IMR-90 (cell line): ENCODE measurements around the gene TP53I11. TPM values are rescaled to one million over a fixed set of nuclear protein-coding genes. Genes with fewer than 3 reads are reported as not detected.
A peak's percentile ranks its signal among the peaks of the same experiment; 100 is the strongest.

Experiments used
- ATAC-seq: fragments of 200-7000 bp; cut with Tn5 transposase; 2 replicates; pipeline ENCODE4 v1.9.1; 2020; ENCODE audit warnings: low read depth, mild to moderate bottlenecking, moderate library complexity
- BruUV-seq: library from RNA; stranded (reverse); fragments of 400-500 nt; replicated peaks from 2 replicates; lab custom pipeline; 2021; lab: Mats Ljungman, UMichigan
- CTCF ChIA-PET: fragments of 300-600 bp; formaldehyde crosslinking; extraction: SDS; loops from one replicate; lab custom pipeline; 2021; ENCODE audit warnings: antibody characterized with exemption; lab: Yijun Ruan, JAX
- POLR2A ChIA-PET: fragments of 300-600 bp; sonication (Branson Sonifier 250); formaldehyde crosslinking; loops from one replicate; lab custom pipeline; 2022; ENCODE audit warnings: antibody characterized with exemption; ENCODE audit not compliant: unreplicated experiment; lab: Charles Lee
- DNase-seq: peaks from one replicate; pipeline ENCODE4 v3.0.0; 2013
- H2AFZ ChIP-seq: replicated peaks from 2 replicates; pipeline ENCODE3; 2013; ENCODE audit warnings: low read length, mild to moderate bottlenecking; ENCODE audit not compliant: poor library complexity
- H2AK5ac ChIP-seq: 2 replicates; pipeline ENCODE4 v1.6.1; 2013; ENCODE audit warnings: low read depth, low read length, inconsistent platforms
- H2AK9ac ChIP-seq: replicated peaks from 2 replicates; pipeline ENCODE3; 2013; ENCODE audit warnings: mild to moderate bottlenecking, low read depth, low read length, moderate library complexity; ENCODE audit not compliant: poor library complexity
- H2BK120ac ChIP-seq: 2 replicates; pipeline ENCODE4 v1.6.1; 2013; ENCODE audit warnings: low read depth, low read length, inconsistent platforms
- H2BK15ac ChIP-seq: 3 replicates; pipeline ENCODE4 v1.6.1; 2013; ENCODE audit warnings: low read depth, low read length, inconsistent platforms
- H2BK20ac ChIP-seq: 2 replicates; pipeline ENCODE4 v1.6.1; 2013; ENCODE audit warnings: low read depth, mild to moderate bottlenecking, inconsistent platforms, low read length, moderate library complexity
- H2BK5ac ChIP-seq: 2 replicates; pipeline ENCODE4 v1.6.1; 2013; ENCODE audit warnings: mild to moderate bottlenecking, low read depth, low read length, inconsistent platforms; ENCODE audit not compliant: poor library complexity, severe bottlenecking
- H3K14ac ChIP-seq: replicated peaks from 2 replicates; pipeline ENCODE4 v1.6.1; 2013; ENCODE audit warnings: low read depth, low read length, inconsistent platforms
- H3K18ac ChIP-seq: 2 replicates; pipeline ENCODE4 v1.6.1; 2013; ENCODE audit warnings: low read depth, low read length, control low read depth
- H3K23ac ChIP-seq: 2 replicates; pipeline ENCODE4 v1.6.1; 2013; ENCODE audit warnings: low read depth, low read length, inconsistent platforms
- H3K27ac ChIP-seq: 2 replicates; pipeline ENCODE4 v1.5.1; 2013; ENCODE audit warnings: mild to moderate bottlenecking, control low read depth, low read length; ENCODE audit not compliant: insufficient read depth
- H3K27me3 ChIP-seq: 2 replicates; pipeline ENCODE4 v1.6.1; 2013; ENCODE audit warnings: low read length; ENCODE audit not compliant: control insufficient read depth, insufficient read depth
- H3K36me3 ChIP-seq: 2 replicates; pipeline ENCODE4 v1.6.1; 2013; ENCODE audit warnings: low read length, mixed read lengths; ENCODE audit not compliant: control insufficient read depth, insufficient read depth
- H3K4ac ChIP-seq: 2 replicates; pipeline ENCODE4 v1.6.1; 2013; ENCODE audit warnings: low read depth, low read length, inconsistent platforms
- H3K4me1 ChIP-seq: 2 replicates; pipeline ENCODE4 v1.6.1; 2013; ENCODE audit warnings: low read length, mixed read lengths; ENCODE audit not compliant: control insufficient read depth, insufficient read depth
- H3K4me2 ChIP-seq: 2 replicates; pipeline ENCODE4 v1.6.1; 2013; ENCODE audit warnings: low read depth, mild to moderate bottlenecking, control low read depth, low read length, moderate library complexity
- H3K4me3 ChIP-seq: 2 replicates; pipeline ENCODE4 v1.5.1; 2013; ENCODE audit warnings: low read depth, mild to moderate bottlenecking, control low read depth, low read length, moderate library complexity; ENCODE audit not compliant: insufficient read depth
- H3K56ac ChIP-seq: 2 replicates; pipeline ENCODE4 v1.6.1; 2013; ENCODE audit warnings: low read length, inconsistent platforms; ENCODE audit not compliant: insufficient read depth; ENCODE audit errors: extremely low read depth
- H3K79me1 ChIP-seq, 2 experiments: 2 replicates each; pipeline ENCODE4 v1.6.1; 2013; ENCODE audit warnings: low read length in 2 of 2, inconsistent platforms in 1 of 2, low read depth in 1 of 2
- H3K9ac ChIP-seq: 2 replicates; pipeline ENCODE4 v1.6.1; 2013; ENCODE audit warnings: low read depth, low read length, control low read depth
- H3K9me1 ChIP-seq: 2 replicates; pipeline ENCODE4 v1.6.1; 2013; ENCODE audit warnings: low read length, inconsistent platforms; ENCODE audit not compliant: insufficient read depth
- H3K9me3 ChIP-seq: 2 replicates; pipeline ENCODE4 v1.6.1; 2013; ENCODE audit warnings: low read length; ENCODE audit not compliant: control insufficient read depth, insufficient read depth
- H4K20me1 ChIP-seq: 2 replicates; pipeline ENCODE4 v1.6.1; 2013; ENCODE audit warnings: low read length, inconsistent platforms; ENCODE audit not compliant: insufficient read depth
- H4K5ac ChIP-seq: 2 replicates; pipeline ENCODE4 v1.6.1; 2013; ENCODE audit warnings: mild to moderate bottlenecking, low read depth, low read length, control low read depth
- H4K8ac ChIP-seq, 2 experiments: 2 replicates each; pipeline ENCODE4 v1.6.1; 2013; ENCODE audit warnings: low read depth in 2 of 2, low read length in 2 of 2, control low read depth in 1 of 2, inconsistent platforms in 1 of 2
- H4K91ac ChIP-seq: 2 replicates; pipeline ENCODE4 v1.6.1; 2013; ENCODE audit warnings: low read depth, low read length, inconsistent platforms; ENCODE audit not compliant: insufficient read depth
- BHLHE40 ChIP-seq: fragments of 150-350 bp; IDR thresholded peaks from 2 replicates; pipeline ENCODE4 v1.6.1; 2016; ENCODE audit warnings: mild to moderate bottlenecking, low read depth, low read length
- CEBPB ChIP-seq: IDR thresholded peaks from 2 replicates; pipeline ENCODE4 v1.6.1; 2012; ENCODE audit warnings: low read depth, low read length, improper control_type of control experiment
- CHD1 ChIP-seq: IDR thresholded peaks from 2 replicates; pipeline ENCODE4 v1.6.1; 2012; ENCODE audit warnings: low read depth, low read length, improper control_type of control experiment
- FOS ChIP-seq: fragments of 150-350 bp; IDR thresholded peaks from 2 replicates; pipeline ENCODE4 v1.6.1; 2016; ENCODE audit warnings: low read depth, low read length
- MAZ ChIP-seq: IDR thresholded peaks from 2 replicates; pipeline ENCODE4 v1.6.1; 2012; ENCODE audit warnings: low read depth, mild to moderate bottlenecking, low read length, improper control_type of control experiment, moderate library complexity, borderline replicate concordance
- RCOR1 ChIP-seq: IDR thresholded peaks from 2 replicates; pipeline ENCODE4 v1.6.1; 2012; ENCODE audit warnings: mild to moderate bottlenecking, low read length, improper control_type of control experiment; ENCODE audit not compliant: insufficient replicate concordance
- RFX5 ChIP-seq: IDR thresholded peaks from 2 replicates; pipeline ENCODE4 v1.8.0; 2012; ENCODE audit warnings: low read depth, mild to moderate bottlenecking, low read length, moderate library complexity
- SMC3 ChIP-seq: fragments of 150-350 bp; IDR thresholded peaks from 2 replicates; pipeline ENCODE4 v1.6.1; 2016; ENCODE audit warnings: low read depth, mild to moderate bottlenecking, antibody characterized with exemption, low read length, moderate library complexity
- WGBS, 2 experiments: methylation state at CpG; one replicate each; pipeline versions ENCODE4 v1.1.5 to v1.1.7; 2013; ENCODE audit warnings: missing lambda C conversion rate in 2 of 2; ENCODE audit not compliant: insufficient read length in 1 of 2; ENCODE audit errors: extremely low coverage in 2 of 2; 5-methylcytosine and 5-hydroxymethylcytosine counted together
- dilution Hi-C: fragments of 300-500 bp; cut with HindIII; formaldehyde crosslinking; loops from one replicate; pipeline ENCODE4 v1.14.3; 2018; ENCODE audit warnings: low sequenced_read_pairs; ENCODE audit not compliant: unreplicated experiment
- in situ Hi-C: fragments of 300-500 bp; cut with MboI; formaldehyde crosslinking; loops from 3 replicates; pipeline ENCODE4 v1.14.3; 2019; ENCODE audit warnings: low sequenced_read_pairs, inconsistent platforms, mixed read lengths
- intact Hi-C: fragments of 100-400 bp; cut with micrococcal nuclease; formaldehyde crosslinking; loops from 2 replicates; pipeline ENCODE4 v1.10.0; 2022
- polyA plus RNA-seq, 3 experiments: library from polyadenylated mRNA; depleted of rRNA; stranded (reverse); fragments of >200 nt; gene quantifications; 2 replicates each; pipeline ENCODE4 v1.2.3, GENCODE V29; 2012; ENCODE audit warnings: low replicate concordance in 1 of 3
- total RNA-seq: library from RNA; depleted of rRNA; stranded (reverse); fragments of >200 nt; gene quantifications from 2 replicates; pipeline ENCODE4 v1.2.3, GENCODE V29; 2012

TP53I11 gene
- total and polyA plus RNA-seq, 2 of the 4 experiments (the other 2 are of a cell fraction) = 3.9 to 22.0 TPM

DNA sequence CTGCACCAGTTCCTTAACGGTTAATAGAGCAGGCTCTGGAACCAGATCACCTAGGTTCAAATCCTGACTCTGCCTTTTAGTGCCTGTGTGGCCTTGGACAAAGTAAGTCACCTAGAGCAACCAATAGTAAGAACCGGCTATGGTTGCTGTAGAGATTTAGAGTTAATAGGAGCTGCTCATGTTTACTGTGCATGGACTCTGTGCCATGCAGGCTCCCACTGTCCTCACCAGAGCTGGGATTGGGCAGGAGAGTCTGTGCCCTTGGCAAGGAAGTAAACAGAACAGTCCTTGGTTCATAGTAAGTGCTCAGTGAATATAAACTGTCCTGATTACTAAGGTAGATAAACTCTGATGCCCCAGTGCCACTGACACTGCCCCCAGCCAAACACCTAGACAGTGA is 1.4 kb upstream of the TP53I11 start (continued):
- TF ChIP-seq FOS = no peak
- TF ChIP-seq BHLHE40 = no peak
- no peak for TF ChIP-seq SMC3
- no peak for TF ChIP-seq MAZ
- no peak for TF ChIP-seq CEBPB

DNA sequence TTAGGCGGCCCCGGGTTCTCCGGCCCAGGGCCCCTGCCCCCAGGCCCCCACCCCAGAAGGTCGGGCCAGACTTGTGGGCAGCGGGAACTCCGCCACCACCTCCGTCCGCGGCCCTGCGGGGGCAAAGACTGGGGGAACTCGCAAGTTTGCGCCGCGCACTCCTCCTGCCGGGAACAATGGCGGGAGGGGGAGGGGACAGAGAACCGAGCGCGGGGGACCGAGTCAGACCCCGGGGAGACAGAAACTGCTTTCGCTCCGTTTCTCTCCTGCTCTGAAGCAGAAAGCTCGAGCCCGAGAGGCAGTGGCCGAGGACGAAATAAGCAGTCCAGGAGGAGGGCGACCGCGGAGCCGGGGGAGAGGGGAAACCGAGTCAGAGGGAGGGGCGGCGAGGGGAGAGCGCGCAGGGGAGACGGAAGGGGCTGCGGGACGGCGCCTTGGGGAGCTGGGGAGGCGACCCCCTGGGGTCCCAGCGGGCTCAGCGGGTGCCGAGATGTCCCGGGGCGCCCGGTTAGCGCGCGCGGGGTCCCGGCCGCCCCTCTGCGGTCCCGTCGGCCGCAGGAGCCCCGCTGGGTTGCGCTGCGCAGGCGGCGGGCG is 555 bp downstream of the TP53I11 start:
- ATAC-seq = peak; percentile 15
- H3K23ac ChIP-seq = peak overlapping the region; percentile 85
- H3K14ac ChIP-seq = peak overlapping the region; percentile 17; the same call in 1 of the 2 replicates
- no peak overlapping the region for H2BK120ac ChIP-seq
- ChIA-PET POLR2A (no interaction called here), CTCF (interaction anchor here (0.6 kb wide), 1 partner anchor 371 kb away, joined by 3 read pairs; no protein-coding TSS in a partner anchor)
- H3K4me2 ChIP-seq = peak overlapping the region; percentile 80
- H4K8ac ChIP-seq = peak overlapping the region in 1 of 2 experiments; percentile 68; a peak in 2 of 4 replicates
- H3K36me3 ChIP-seq = peaks cover 15% of the 10 kb centered on the region; the same call in 1 of the 2 replicates
- intact Hi-C loops (loop anchor here (1.0 kb wide), 1 partner anchor 152 kb away; no protein-coding TSS in a partner anchor), dilution Hi-C loops (no loop called here), in situ Hi-C loops (no loop called here)
- H3K18ac ChIP-seq = peak overlapping the region; percentile 84; the same call in 1 of the 2 replicates
- H2BK5ac ChIP-seq = no peak overlapping the region
- H4K20me1 ChIP-seq = peaks cover 31% of the 10 kb centered on the region
- H3K56ac ChIP-seq = peak overlapping the region; percentile 43; the same call in 1 of the 2 replicates
- no peak overlapping the region for H2BK15ac ChIP-seq
- TF ChIP-seq RFX5 (no peak), CHD1 (no peak), RCOR1 (no peak), SMC3 (no peak), BHLHE40 (no peak), FOS (no peak)
- no peak overlapping the region; the same call in 1 of the 2 replicates for H4K5ac ChIP-seq
- H3K9me3 ChIP-seq = no peaks in the 10 kb centered on the region
- peak overlapping the region; percentile 59; the same call in 1 of the 2 replicates for H3K4ac ChIP-seq
- H3K9ac ChIP-seq = peak overlapping the region; percentile 94
- H2AK5ac ChIP-seq = 0 out of 2 replicates have a peak overlapping the region, but pooled peaks have one; percentile 44
- H3K27ac ChIP-seq = peak overlapping the region; percentile 87
- H3K4me1 ChIP-seq = peaks cover 7% of the 10 kb centered on the region; the same call in 1 of the 2 replicates
- peaks cover 6 to 24% of the 10 kb centered on the region in 2 experiments for H3K79me1 ChIP-seq
- DNase-seq = no peak
- peak overlapping the region; percentile 95 for H3K4me3 ChIP-seq
- H2BK20ac ChIP-seq = no peak overlapping the region
- peaks cover 3% of the 10 kb centered on the region for H3K9me1 ChIP-seq
- H3K27me3 ChIP-seq = no peaks in the 10 kb centered on the region
- H2AFZ ChIP-seq = peak overlapping the region; percentile 89
- BruUV-seq = no TSS peak
- peak overlapping the region; percentile 92 for H2AK9ac ChIP-seq
- 0% methylated on average over 11 of the region's 63 CpGs; no CpG with 5 or more reads in 1 of the 2 experiments for WGBS, 2 experiments
- H4K91ac ChIP-seq = no peak overlapping the region
